Heart right ventricle (tissue), 16 donors: ENCODE data around the gene DENND5A. TPM values are rescaled to one million over a fixed set of nuclear protein-coding genes. Genes with fewer than 3 reads are reported as not detected.
"Not testable (repeated sequence)": the region's sequence is repeated elsewhere in the genome, so short reads cannot be mapped to it uniquely, and the experiment has no call there.

ENCODE experiments used
- ATAC-seq, 8 donors: fragments of 200-7000 bp; cut with Tn5 transposase; one replicate each; pipeline ENCODE4 v1.9.1; 2020; ENCODE audit warnings: mild to moderate bottlenecking in 8 of 8, moderate library complexity in 8 of 8, moderate number of reproducible peaks in 1 of 8
- DNase-seq, 2 donors: peaks; one replicate each; pipeline ENCODE4 v3.0.0-alpha.2; 2020
- H3K27ac ChIP-seq, 10 donors: fragments of 200-600 bp; sonication (generic) in 2 of 10; one replicate each; pipeline versions ENCODE4 v1.5.0 to v1.8.0; 2020 to 2022; ENCODE audit warnings: mild to moderate bottlenecking in 3 of 10
- H3K27me3 ChIP-seq, 7 donors: fragments of 200-600 bp; one replicate each; pipeline ENCODE4 v1.8.0; 2021 to 2022; ENCODE audit warnings: mild to moderate bottlenecking in 2 of 7
- H3K36me3 ChIP-seq, 9 donors: fragments of 200-600 bp; sonication (generic) in 1 of 9; one replicate each; pipeline versions ENCODE4 v1.5.0 to v1.8.0; 2020 to 2022; ENCODE audit warnings: mild to moderate bottlenecking in 2 of 9
- H3K4me1 ChIP-seq, 9 donors: fragments of 200-600 bp; sonication (generic) in 1 of 9; one replicate each; pipeline versions ENCODE4 v1.5.0 to v1.8.0; 2020 to 2022; ENCODE audit warnings: mild to moderate bottlenecking in 4 of 9
- H3K4me3 ChIP-seq, 10 donors: fragments of 200-600 bp; sonication (generic) in 2 of 10; one replicate each; pipeline versions ENCODE4 v1.5.0 to v1.8.0; 2020 to 2022; ENCODE audit warnings: mild to moderate bottlenecking in 7 of 10, moderate library complexity in 2 of 10
- H3K9me3 ChIP-seq, 11 donors: fragments of 200-600 bp in 10 of 11; sonication (generic) in 2 of 11; one replicate each; pipeline versions ENCODE4 v1.5.0 to v1.8.0; 2013 to 2022; ENCODE audit warnings: mild to moderate bottlenecking in 2 of 11, control low read depth in 1 of 11, moderate library complexity in 1 of 11
- WGBS, 2 donors: extraction: QIAGEN DNeasy Blood & Tissue Kit; methylation state at CpG; one replicate each; pipeline ENCODE4 v1.1.7; 2013; ENCODE audit warnings: inconsistent platforms in 1 of 2; 5-methylcytosine and 5-hydroxymethylcytosine counted together
- intact Hi-C, 10 donors: fragments of 100-400 bp; cut with DNase I; formaldehyde crosslinking; loops; one replicate each; pipeline versions ENCODE4 v1.11.1 to v1.14.2; 2022
- polyA plus RNA-seq, 2 donors: library from polyadenylated mRNA; stranded (reverse); fragments of 200-250 nt; gene quantifications; one replicate each; pipeline ENCODE4 v1.2.3, GENCODE V29; 2013
- total RNA-seq, 10 donors: library from RNA; stranded (reverse); fragmentation: NEBNext Ultra II Directional in 3 of 10; extraction: Animal tissue kit (Norgen Biotek cat#: 25700) in 3 of 10; gene quantifications; one replicate each; pipeline versions ENCODE4 v1.2.1 to v1.2.4, GENCODE V29; 2021 to 2023
- TF ChIP-seq, protein P1 (sequence below), 9 donors: fragments of 200-600 bp; sonication (generic) in 2 of 9; IDR thresholded peaks; one replicate each; pipeline versions ENCODE4 v1.5.0 to v1.8.0; 2021 to 2022; ENCODE audit warnings: antibody characterized with exemption in 9 of 9, mild to moderate bottlenecking in 5 of 9, moderate library complexity in 1 of 9
- donor health status: Arrhythmogenic right ventricular cardiomyopathy.
- donor health status: ischemic (EF 13 %, LVEDD 7.1; RV severe dilation, severe dysfunction).
- donor health status: healthy with polysubstance abuse.
- donor health status: DM: no; HTN: yes; CAD: no.
- donor health status: DM: no; HTN: no; CAD: no.
- donor health status: ischemic (EF 25% LVEDD 6.9; RV normal size, moderate dysfunction).
- donor health status: ischemic (EF 25% LVEDD 5.7; RV mildly dilated, moderate dysfunction).
- donor health status: healthy.
- donor health status: DM: yes; HTN: yes; CAD: no.
- donor health status: Ischemic cardiomyopathy.
- donor health status: ischemic (EF 35%, LVEDD 5.7; RV mildly dilated, moderate dysfunction).
- donor health status: nonischemic (EF 11% LVEDD 7.7; RV severe dilation, severe dysfunction).
- donor health status: DM: yes; HTN: yes; CAD: no.
- donor health status: PGD.
- donor health status: ischemic (EF 29% LVEDD 5.4; RV normal size, mild dysfunction).
- donor health status: nonischemic (EF 23%, LVEDD 6.1; RV moderate dilation, normal function).

Gene DENND5A
- total and polyA plus RNA-seq, 12 donors = 48.9 to 178 (median 114) TPM

DNA sequence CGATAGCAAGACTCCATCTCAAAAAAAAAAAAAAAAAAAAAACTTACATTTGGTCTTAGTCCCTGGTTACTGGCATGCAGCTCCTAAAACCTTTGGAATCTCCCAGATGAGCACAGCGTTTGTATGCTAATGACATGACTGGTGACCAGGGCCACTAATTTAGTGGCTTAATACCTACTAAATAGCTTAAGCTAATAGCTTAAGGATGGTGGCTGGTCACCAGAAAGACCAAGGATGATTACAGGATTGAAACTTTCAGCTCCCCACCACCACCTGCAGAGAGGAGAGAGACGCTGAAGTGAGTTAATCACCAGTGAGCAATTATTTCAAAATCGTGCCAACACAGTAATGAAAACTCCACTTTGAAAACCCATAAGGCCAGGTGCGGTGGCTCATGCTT, 37.1 kb downstream of the DENND5A start:
- Histone ChIP-seq H3K27me3 (no peaks in the 10 kb centered on the region), H3K27ac (no peak overlapping the region), H3K4me3 (no peak overlapping the region), H3K4me1 (peaks cover 0 to 67% (median 48%) of the 10 kb centered on the region in 9 donors), H3K9me3 (no peaks in the 10 kb centered on the region), H3K36me3 (no peaks in the 10 kb centered on the region)
- DNase-seq = no peak
- TF ChIP-seq, protein P1, sequence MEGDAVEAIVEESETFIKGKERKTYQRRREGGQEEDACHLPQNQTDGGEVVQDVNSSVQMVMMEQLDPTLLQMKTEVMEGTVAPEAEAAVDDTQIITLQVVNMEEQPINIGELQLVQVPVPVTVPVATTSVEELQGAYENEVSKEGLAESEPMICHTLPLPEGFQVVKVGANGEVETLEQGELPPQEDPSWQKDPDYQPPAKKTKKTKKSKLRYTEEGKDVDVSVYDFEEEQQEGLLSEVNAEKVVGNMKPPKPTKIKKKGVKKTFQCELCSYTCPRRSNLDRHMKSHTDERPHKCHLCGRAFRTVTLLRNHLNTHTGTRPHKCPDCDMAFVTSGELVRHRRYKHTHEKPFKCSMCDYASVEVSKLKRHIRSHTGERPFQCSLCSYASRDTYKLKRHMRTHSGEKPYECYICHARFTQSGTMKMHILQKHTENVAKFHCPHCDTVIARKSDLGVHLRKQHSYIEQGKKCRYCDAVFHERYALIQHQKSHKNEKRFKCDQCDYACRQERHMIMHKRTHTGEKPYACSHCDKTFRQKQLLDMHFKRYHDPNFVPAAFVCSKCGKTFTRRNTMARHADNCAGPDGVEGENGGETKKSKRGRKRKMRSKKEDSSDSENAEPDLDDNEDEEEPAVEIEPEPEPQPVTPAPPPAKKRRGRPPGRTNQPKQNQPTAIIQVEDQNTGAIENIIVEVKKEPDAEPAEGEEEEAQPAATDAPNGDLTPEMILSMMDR (IDR thresholded peaks at IDR 0.05) = no peak
- no peak for ATAC-seq
- intact Hi-C loops = no loop called here
- 74 to 81% methylated on average over 5 of the region's 5 CpGs for WGBS, 2 donors

DNA sequence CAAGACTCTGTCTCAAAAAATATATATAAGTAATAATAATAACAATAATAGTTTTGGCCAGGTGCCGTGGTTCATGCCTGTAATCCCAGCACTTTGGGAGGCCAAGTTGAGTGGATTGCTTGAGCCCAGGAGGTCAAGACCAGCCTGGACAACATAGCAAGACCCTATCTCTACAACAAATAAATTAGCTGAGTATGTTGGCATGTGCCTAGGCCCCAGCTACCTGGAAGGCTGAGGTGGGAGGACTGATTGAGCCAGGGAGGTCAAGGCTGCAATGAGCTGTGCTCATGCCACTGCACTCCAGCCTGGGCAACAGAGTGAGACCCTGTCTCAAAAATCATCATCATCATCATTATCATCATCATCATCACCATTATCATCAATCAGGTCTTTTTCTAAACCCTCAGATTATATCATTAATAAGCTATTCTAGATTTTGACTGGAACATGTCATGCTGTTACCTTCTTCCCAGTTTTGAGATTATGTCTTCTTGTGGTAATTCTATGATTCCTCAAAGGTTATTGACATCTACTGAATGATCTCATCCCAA, 39.3 kb downstream of the DENND5A start:
- H3K36me3 ChIP-seq = no peaks in the 10 kb centered on the region
- intact Hi-C loops = no loop called here
- H3K4me1 ChIP-seq = peaks cover 0 to 54% (median 28%) of the 10 kb centered on the region in 9 donors
- DNase-seq = no peak
- H3K4me3 ChIP-seq = no peak overlapping the region
- TF ChIP-seq, protein P1 (IDR thresholded peaks at IDR 0.05) = no peak
- no peaks in the 10 kb centered on the region for H3K27me3 ChIP-seq
- H3K9me3 ChIP-seq = no peaks in the 10 kb centered on the region
- 96 to 100% methylated on average over 1 of the region's 1 CpG for WGBS, 2 donors
- no peak for ATAC-seq
- no peak overlapping the region for H3K27ac ChIP-seq

DNA sequence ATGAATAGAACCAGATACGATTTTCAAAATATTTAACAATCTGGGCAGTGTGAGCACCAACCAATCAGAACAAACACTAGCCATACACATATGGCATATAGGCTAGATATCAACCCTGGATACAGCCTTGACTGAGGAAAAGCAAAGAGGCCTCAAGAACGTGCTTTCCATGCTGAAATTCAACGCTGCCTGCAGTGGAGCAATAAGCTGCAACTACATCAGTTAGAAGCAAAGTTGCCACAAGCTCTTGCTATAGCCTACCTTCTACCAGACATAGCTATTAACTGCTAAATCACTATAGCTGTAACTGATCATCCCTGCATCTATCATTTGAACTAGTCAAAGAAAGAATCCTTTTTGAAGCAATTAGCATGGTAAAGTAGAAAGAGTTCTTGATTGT, 42.5 kb downstream of the DENND5A start:
- WGBS, 2 donors = 35 to 56% methylated on average over 3 of the region's 3 CpGs
- no peaks in the 10 kb centered on the region for H3K36me3 ChIP-seq
- DNase-seq (no peak), ATAC-seq (no peak)
- TF ChIP-seq, protein P1 (IDR thresholded peaks at IDR 0.05) = no peak
- no peak overlapping the region for H3K4me3 ChIP-seq
- no peaks in the 10 kb centered on the region for H3K9me3 ChIP-seq
- H3K27me3 ChIP-seq = no peaks in the 10 kb centered on the region
- intact Hi-C loops = loop anchor here in 1 of 10 donors (5.0 kb wide), 1 partner anchor 40 kb away; no protein-coding TSS in a partner anchor
- no peak overlapping the region for H3K27ac ChIP-seq
- H3K4me1 ChIP-seq = peaks cover 0 to 50% (median 18%) of the 10 kb centered on the region in 9 donors

DNA sequence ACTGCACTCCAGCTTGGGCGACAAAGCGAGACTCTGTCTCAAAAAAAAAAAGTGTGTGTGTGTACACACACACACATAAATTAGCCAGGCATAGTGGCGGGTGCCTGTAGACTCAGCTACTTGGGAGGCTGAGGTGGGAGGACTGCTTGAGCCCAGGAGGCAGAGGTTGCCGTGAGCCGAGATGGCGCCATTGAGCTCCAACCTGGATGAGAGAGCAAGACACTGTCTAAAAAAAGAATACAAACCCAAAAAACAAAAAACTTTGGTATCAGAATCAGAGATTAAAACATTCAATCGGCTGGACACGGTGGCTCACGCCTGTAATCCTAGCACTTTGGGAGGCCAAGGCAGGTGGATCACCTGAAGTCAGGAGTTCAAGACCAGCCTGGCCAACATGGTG, 44.3 kb downstream of the DENND5A start:
- not testable (repeated sequence) for H3K27me3 ChIP-seq, H3K27ac ChIP-seq, H3K36me3 ChIP-seq, DNase-seq, H3K4me3 ChIP-seq, ATAC-seq, H3K9me3 ChIP-seq
- H3K4me1 ChIP-seq = peaks cover 0 to 38% (median 16%) of the 10 kb centered on the region in 9 donors
- intact Hi-C loops = loop anchor here in 1 of 10 donors (5.0 kb wide), 1 partner anchor 41 kb away; no protein-coding TSS in a partner anchor
- 97 to 98% methylated on average over 9 of the region's 9 CpGs for WGBS, 2 donors

DNA sequence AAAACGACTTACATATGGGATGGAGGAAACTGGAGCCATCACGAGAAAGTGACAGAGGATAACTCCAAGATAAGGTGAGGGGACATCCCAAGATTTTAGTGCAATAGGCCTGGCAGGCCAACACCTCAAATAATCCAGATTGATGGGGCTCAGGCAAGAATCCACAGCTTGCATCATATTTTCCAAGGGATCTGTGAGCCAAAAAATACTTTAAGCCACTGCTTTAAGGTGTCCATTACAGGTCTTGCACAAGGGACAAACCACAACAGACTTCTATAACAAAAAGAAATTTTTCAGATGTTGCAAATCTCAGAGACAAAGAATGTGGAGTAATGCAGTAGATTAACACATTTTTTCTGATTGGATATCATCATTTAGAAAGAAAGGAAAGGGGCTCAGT, 45.6 kb downstream of the DENND5A start:
- ATAC-seq = peak in 5 of 8 donors; percentile 5 to 53 (median 40)
- H3K9me3 ChIP-seq = no peaks in the 10 kb centered on the region
- H3K36me3 ChIP-seq = no peaks in the 10 kb centered on the region
- 36 to 46% methylated on average over 2 of the region's 2 CpGs for WGBS, 2 donors
- H3K4me1 ChIP-seq = peaks cover 6 to 47% (median 26%) of the 10 kb centered on the region in 9 donors
- intact Hi-C loops = loop anchor here in 1 of 10 donors (10.0 kb wide), 1 partner anchor 45 kb away; the partner anchor contains the start of gene DENND5A
- no peak overlapping the region for H3K4me3 ChIP-seq
- no peak for DNase-seq
- TF ChIP-seq, protein P1 (IDR thresholded peaks at IDR 0.05) = no peak
- H3K27ac ChIP-seq = peak overlapping the region in 7 of 10 donors; percentile 0 to 78 (median 45)
- H3K27me3 ChIP-seq = no peaks in the 10 kb centered on the region
